D341Med (cell line): ENCODE data around the gene ELAVL2.
A peak's percentile ranks its signal among the peaks of the same experiment; 100 is the strongest.
"Not testable (repeated sequence)": the region's sequence is repeated elsewhere in the genome, so short reads cannot be mapped to it uniquely, and the experiment has no call there.

ENCODE experiments used
- DNase-seq: peaks from one replicate; pipeline ENCODE4 v3.0.0; 2012; ENCODE audit warnings: low spot score

The ELAVL2 gene

DNA sequence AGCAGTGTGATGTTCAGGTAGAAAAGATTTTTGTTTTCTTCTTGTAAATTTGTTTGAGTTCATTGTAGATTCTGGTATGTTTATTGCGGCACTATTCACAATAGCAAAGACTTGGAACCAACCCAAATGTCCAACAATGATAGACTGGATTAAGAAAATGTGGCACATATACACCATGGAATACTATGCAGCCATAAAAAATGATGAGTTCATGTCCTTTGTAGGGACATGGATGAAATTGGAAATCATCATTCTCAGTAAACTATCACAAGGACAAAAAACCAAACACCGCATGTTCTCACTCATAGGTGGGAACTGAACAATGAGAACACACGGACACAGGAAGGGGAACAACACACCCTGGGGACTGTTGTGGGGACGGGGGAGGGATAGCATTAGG, 103.0 kb downstream of the ELAVL2 start:
- DNase-seq: not testable (repeated sequence)

DNA sequence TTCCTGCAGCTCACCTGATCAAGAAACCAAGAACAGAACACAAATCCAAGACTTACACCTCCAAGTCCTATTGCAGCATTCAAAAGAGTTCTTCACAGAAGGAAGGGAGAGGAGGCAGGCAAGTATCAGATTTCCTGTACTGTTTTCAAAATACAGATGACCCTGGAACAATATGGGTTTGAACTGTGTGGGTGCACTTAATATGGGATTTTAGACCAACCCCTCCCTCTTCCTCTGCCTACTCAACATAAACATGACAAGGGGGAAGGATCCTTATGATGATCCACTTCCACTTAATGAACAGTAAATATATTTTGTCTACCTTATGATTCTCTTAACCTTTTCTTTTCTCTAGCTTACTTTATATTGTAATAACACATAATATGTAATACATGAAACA, 104.6 kb downstream of the ELAVL2 start:
- DNase-seq: no peak

DNA sequence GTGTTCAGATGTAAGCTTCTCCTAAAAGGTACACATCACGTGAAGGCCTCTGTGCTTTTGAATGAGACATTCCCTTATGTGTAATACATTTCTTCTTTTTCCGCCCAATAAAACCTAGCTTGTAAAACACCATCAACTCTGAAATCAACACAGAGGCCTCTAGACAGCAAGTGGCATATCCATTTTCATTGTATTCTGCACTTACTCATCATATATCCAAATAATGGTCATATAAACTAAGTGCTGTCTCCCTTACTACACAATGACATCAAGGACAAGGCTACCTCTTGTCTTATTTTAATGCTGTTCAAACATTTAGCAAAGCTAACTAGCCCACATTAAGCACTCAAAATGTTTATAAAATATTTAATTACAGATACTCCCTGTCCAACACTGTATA, 108.5 kb downstream of the ELAVL2 start:
- no peak for DNase-seq

DNA sequence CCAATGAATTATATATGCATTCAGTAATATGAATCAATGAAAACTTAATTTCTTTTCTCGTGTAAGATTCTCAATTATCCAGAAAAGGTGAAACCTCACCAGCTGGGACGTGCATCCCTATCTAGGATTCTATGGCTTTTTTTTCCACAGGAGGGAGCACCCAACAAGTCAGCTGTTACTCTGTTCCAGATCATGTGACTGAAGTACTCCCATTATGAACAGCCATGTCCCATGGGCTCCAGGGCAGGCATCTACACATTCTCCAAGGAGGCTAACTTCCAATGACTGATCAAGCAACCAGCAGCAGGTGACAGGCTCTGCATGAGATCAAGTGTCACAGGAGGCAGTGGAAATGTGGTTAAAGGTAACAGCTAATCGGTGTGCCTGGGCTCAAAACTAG, 118.8 kb downstream of the ELAVL2 start:
- no peak for DNase-seq

DNA sequence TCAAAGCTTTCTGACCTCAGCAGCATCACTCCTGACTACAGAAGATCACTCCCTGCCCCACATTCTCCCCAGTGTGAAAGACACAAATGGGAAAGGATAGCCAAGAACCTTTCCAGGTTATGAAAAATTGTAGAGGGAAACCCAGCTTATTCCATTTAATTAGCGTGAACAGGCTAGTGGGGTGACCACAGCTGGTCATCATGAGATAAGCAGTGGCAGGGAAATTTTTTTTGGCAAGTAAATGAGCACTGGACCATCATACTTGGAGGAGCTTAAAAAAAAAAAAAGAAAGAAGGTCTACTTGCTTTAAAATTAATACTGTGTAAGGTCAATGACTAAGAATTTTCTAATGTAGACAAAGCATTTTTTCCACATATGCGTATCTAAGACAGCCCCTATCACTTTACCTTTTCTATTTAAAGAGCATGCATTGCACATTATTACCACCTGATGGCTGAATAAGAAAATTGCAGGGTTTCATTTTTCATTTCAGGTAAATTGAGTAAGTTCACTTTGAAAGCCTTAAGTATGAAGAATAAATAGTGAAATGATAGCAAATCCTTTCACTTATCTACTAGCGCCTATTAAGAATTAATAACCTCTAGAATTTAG, 123.6 kb downstream of the ELAVL2 start:
- no peak for DNase-seq

DNA sequence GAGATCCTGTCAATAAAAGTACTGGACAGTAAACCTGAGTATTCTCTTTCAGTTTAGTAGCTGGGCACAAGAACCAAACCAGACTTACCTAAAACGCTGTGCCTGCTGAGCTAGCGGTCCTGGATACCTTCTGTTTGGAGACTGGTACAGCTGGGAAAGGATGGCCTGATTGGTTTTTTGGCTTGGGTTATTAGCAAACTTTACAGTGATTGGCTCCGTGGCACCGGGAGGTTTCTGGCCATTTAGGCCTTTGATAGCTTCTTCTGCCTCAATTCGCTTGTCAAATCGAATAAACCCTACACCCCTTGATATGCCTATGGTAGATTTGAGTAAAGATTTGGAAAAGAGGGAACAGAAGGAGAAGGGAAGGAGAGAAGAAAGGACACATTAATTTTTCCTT, 124.7 kb downstream of the ELAVL2 start:
- DNase-seq: no peak

DNA sequence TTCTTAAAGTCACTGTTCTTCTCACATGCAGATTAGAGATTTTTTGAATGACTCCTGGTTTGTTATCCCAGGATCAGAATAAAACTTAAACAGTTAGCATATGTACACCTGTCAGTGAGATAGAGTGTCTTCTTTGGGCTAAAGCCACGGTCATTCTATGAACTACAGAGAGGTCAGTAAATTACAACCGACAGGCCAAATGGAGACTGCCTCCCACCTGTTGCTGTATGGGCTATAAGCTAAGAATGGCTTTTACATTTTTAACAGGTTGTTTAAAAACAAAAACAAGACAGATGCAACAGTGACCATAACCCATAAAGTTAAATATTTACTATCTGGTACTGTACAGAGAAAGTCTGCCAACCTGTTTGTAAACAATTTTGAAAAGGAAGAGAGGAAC, 125.7 kb downstream of the ELAVL2 start:
- DNase-seq: no peak

DNA sequence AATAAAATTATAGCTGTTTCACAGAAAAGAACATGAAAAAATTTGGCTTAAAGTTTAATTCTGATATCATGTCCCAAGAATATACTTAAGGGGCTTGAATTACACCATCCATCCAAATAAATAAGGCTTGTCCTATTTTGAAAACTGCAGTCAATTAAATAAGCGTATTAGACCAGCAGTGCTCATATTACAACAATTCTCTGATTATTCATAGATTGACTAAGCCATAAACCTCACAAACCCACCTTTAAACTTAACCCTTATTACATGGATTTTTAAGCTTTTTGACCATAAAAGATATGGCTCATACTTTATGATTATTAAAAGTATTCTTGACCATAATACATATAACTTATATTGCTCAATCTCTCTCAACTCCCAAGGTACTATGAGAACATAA, 127.9 kb downstream of the ELAVL2 start:
- DNase-seq: no peak

DNA sequence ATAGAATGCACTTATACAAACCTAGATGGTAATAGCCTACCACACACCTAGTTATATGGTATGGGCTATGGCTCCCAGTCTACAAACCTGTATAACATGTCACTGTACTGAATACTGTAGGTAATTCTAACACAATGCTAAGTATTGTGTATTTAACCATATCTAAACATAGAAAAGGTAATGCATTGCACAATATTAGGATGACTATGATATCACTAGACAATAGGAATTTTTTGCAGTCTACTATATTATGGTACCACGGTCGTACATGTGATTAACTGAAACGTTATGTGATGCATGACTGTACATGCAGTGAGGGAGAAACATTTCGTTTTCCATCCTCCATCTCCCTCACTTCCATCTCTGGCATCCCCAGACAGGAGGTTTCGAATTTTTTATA, 130.5 kb downstream of the ELAVL2 start:
- DNase-seq: no peak

DNA sequence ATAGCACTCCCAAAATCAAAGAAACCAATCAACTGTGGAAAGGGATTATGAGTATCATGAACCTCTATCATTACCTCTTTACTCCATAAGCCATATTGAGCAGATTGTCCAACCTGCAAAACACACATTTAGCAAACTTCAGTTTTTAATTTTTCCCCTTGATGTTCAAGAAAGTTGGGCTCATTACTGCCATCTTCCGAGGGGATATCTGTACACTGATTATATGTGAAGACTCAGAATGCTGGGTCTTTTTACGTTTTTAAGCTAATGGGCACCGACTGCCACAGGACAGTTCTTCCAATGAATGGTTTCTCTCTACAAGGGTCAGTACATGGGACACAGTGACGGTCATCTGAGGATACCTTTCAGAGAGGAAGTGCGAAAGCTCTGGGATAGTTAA, 132.7 kb downstream of the ELAVL2 start:
- DNase-seq: no peak

DNA sequence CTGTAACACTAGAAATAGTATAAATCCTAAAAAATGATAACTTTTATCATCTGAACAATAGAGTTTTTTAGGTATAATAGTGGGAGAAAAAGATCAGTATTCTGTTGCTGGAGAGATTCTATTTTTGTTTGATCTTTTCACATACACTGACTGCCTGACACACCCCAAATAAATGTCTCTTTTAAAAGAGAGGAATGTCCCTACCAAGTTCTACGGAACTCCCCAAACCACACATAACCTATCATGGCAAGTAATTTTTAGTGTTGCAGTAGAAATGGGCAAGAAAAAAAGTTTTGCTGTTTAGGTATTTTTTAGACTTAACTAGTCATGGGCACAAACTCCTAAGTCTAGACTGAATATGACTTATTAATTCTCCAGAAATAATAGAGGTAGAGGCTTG, 139.1 kb downstream of the ELAVL2 start:
- no peak for DNase-seq

DNA sequence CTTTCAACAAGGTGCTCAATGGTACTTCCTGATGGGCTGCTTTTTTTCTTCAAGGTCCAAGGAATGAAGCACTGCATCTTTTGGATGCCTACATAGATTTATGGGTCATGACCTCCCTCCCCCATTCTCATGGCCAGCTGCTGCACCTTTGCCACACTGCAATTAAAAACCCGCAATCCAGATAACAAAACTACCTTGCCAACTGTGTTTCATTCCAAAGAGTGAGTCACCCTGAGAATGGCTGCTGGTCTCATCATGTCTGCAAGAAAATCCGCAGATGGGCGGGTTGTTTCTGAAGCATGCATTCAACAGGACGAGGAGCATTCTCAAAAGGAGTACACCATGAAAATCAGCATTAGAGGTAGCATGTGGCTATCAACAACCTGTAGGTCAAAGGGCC, 139.8 kb downstream of the ELAVL2 start:
- no peak for DNase-seq

DNA sequence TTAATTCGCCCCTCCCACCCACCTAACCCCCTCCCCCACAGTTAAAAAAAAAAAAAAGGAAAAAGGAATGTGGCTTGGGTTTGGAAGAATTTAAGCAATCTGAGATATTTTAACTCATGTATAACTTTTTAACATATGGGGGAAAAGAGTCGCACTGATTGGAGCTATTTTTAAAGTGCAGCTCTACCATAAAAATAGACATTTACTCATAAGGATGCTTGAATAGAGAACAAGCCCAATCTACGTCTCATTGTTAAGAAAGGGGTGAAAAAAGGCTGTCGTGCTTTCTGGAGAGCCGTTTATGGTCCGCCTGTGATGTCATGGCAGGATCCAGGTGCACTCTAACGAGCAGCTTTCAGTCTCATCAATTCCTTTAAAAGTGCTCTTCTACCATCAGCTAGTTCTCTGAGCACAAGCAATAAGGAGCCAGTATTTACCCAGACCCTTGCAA, 142.4 kb downstream of the ELAVL2 start:
- DNase-seq: no peak

DNA sequence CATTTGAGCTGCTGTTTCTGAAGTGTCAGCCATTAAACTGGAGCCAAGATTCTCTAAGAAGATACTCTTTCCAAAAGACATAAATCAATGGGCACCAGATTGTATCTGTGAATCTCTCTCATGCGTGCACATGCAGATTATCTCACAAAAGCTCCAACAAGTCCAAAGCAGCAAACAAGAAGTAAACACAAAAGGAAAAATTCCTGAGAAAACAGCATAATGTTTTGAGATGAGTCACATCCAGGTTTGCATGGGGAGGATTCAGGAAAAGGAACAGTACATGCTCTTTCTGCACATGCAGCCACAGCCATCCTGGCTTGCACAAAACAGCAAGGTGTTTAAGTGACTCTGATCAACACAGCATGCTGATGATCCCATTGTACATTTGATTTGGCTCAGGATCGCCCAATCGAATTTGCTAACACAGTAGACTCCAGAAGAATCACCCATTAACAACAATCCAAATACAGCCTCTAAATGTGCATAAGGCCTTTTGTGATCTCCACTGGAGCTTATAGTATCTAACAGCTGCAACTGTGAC, 143.1 kb downstream of the ELAVL2 start:
- DNase-seq: no peak

DNA sequence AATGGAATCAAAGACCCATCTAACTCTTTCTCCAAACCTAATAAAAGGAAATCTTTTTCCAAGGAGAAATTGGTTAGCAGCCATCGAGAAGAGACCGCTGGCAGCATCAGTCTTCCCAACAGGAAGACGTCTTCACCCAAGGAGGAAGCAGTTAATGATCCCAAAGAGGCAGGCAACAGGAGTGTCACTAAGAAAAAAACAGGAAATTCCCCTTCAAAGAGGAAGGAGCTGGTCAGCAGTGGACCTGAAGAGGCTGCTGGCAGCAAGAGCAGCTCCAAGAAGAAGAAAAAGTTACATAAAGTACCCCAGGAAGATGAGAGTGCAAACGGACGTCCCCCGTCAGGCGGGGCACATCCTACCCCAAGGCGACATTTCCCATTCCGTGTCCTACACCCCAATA, 143.7 kb downstream of the ELAVL2 start:
- DNase-seq: no peak

DNA sequence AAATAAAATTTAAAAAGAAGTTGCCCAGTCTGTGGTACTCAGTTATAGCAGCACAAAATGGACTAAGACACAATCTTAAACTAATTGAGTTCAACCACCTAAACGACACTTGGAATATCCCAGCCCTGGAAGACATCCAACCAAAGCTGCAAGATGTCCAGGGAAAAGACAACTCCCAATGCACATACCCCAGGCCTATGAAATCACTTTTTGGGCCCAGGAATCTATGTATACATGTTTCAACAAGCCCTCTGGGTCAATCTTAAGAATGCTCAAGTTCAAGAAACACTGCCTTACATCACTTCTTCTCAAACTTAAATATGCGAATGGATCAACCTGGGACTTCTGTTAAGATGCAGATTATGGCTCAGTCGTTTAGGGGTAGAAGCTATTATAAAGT, 148.6 kb downstream of the ELAVL2 start:
- no peak for DNase-seq

DNA sequence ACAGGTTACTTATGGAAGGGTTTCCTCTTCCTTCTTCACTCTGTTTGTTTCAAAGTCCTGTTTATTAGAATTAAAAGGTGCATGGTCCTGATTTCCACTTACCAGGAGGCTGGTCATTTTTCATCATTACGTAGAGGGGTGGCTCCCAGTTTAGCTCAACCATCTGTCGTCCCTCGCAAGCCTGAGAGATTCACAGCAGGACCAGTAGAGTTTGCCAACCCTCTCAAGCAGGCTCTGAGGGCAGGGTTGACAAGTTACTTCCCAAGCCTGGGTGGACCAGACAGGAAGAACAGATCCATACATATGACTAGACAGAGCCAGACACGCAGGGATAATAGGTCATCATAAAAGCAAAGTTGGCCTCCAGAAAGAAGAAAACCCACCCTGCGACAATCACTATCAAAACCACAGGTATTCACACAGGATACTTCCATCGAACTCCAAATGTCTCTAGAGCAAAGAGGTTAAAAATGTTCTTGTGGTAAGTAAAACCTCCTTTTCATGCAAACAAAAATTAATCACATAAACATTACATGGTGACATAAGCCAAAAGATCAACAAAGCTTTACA, 151.9 kb downstream of the ELAVL2 start:
- DNase-seq: no peak

DNA sequence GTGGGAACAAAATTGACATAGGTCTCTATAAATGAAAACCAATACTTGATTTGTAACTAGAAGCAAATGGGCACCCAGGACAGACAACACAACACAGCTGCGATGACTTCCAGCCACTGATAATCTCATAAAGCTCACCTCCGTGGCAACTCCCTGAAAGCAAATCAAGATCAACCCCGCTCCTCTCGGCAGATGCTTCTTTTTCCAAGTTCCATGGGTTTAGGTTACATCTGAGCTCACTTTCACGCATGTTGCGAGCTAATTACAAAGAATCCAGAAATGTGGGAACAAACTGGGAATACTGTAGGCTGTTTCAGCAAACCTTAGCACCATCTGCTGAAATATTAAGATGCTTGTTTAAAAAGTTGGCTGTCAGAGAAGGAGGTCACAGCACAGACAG, 153.9 kb downstream of the ELAVL2 start:
- DNase-seq: no peak

DNA sequence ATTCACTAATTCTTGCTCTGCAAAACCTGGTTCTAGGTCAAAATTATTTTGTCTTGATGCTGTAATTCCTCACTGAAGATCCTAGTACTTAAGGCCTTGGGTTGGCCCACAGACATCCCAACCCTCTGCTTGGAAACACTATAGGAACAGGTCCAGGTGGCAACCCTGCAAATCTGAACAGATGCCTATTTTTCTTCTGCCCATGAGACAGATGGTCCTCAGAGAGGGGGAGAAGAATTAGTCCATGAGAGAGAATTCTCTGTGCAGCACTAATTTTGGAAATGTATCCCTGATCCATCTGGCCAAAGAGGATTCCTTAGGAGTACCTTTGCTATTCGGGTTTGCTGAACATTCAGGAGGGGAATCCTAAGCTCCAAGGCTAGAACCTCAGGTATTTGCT, 156.3 kb downstream of the ELAVL2 start:
- peak; percentile 33 for DNase-seq

DNA sequence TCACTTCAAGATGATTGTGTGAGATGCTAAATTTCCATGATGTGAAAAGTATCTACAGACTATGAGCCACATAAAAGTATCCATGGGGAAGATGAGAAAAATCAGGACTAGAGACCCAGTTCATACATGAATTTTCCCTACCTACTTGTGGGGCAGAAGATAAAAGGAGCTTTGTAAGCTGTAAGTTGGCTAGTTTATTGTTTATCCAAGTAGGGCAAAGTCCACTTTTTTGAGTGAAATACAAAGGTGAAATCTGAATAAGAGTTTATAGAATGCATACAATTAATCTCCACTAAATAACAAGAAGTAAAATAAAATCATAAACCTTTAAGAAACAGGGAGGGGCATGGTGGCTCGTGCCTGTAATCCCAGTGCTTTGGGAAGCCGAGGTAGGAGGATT, 160.4 kb downstream of the ELAVL2 start:
- DNase-seq: no peak

DNA sequence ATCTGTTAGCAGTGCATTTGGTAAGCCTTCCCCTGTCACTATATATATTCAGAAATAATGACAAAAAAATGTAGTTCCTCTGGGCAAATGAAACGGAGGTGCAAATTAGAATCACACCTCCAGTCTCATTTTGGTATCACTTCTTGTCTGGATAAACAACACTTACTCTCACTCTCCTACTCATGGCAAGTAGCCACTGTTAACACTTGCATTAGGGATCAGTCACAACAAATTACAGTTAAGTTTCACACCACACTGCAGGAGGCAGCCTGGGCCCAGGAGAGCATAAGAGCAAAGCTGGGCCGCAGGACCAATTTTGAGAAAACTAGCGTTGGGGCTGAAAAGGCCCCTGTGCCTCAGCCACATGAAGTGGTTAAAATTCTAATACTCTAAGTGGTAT, 161.0 kb downstream of the ELAVL2 start:
- no peak for DNase-seq

DNA sequence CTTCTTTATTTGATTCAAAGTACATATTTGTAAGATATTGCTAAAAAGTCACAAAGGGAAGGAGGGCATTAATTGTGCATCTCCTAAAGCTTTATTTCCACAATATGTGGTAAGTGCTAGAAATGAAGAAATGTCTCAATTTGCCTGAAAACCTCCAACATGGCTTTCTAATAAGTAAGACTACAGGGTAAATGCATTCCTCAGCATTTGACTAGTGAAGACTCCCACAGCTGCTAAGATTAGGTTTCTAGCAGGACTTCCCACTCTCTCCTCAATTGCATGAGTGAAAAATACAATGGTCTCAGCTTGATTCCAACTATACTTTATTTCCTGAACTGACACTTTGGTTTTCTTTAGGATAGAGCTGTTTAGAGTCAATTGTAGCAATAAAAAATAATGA, 162.1 kb downstream of the ELAVL2 start:
- no peak for DNase-seq

DNA sequence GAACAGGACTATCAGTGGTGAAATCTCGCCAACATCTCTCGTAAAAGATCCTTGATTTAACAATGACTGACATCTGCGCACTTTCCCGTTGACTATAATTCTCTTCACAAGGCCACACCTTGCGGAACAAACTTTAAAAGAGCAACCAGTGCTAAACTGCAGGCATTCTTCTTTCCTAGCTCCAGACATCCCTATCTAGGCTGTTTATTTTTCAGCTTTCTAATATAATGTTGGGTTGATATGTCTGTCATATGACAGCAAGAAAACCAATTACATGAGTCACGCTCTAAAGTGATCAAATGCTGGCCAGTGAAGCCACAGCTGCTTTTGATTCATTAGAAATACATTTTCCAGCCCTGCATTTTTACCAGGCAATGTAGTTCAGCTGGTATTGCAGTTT, 162.5 kb downstream of the ELAVL2 start:
- DNase-seq: no peak

DNA sequence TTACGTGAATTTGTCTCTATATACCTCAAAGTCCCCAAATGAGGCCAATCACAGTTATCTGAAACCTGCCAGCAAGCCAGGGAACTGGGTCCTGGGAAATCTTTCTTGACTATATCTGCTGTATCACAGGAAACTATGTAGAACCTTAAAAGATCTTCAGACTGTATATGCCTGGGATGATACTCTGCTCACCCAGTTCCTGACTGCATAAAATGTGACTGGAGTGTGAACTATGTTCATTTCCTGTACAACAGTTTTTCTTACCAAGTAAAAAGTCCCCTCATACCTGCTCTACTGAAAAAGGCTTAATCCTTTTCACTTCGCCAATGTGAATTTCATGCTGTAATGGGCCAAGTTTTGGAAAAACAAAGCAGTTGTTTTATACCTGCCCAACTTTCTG, 162.9 kb downstream of the ELAVL2 start:
- no peak for DNase-seq
